GM18909 (cell line): ENCODE results near the gene XPO1.
"Not testable (repeated sequence)": the region's sequence is repeated elsewhere in the genome, so short reads cannot be mapped to it uniquely, and the experiment has no call there.

Experiments
- ATAC-seq: cut with Tn5 transposase; IDR thresholded peaks from one replicate; pipeline ENCODE4 v1.9.1; 2021; ENCODE audit warnings: mild to moderate bottlenecking; ENCODE audit not compliant: unreplicated experiment, poor library complexity

The XPO1 gene

GRCh38 chr2:61470122-61470951, 67.8 kb downstream of the XPO1 start:
- ATAC-seq: peak; percentile 36

- no peak for ATAC-seq
Measured at GRCh38 chr2:61469424-61470121, 68.6 kb downstream of the XPO1 start.

DNA sequence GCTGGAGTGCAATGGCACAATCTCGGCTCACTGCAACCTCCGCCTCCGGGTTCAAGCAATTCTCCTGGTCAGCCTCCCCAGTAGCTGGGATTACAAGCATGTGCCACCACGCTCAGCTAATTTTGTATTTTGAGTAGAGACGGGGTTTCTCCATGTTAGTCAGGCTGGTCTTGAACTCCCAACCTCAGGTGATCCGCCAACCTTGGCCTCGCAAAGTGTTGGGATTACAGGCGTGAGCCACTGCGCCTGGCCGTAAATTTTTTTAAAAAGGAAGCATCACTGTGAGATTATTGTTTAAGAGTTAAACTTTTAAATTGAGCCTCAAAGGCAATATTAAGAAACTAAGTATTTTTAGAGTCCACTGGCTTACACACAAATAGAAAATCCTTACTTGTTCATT, 69.9 kb downstream of the XPO1 start:
- not testable (repeated sequence) for ATAC-seq

- ATAC-seq: no peak
Measured at GRCh38 chr2:61465045-61465444, 73.1 kb downstream of the XPO1 start.

- ATAC-seq: no peak
Measured at GRCh38 chr2:61463769-61464475, 74.2 kb downstream of the XPO1 start.

DNA sequence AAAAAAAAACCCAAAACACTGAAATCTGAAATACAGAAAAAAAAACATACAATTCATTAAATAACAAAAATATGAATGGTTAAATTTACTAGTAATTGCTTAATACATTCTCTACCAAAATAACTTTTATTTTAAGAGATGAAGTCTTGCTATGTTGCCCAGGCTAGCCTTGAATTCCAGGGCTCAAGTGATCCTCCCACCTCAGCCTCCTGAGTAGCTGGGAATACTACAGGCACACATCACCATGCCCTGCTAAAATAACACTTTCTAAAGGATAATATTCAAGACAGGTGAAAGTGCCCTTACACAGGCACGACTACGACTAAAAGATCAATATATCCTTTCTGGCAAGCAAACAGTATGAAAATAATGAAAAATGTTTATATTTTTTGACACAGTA, 76.8 kb downstream of the XPO1 start:
- ATAC-seq: no peak

DNA sequence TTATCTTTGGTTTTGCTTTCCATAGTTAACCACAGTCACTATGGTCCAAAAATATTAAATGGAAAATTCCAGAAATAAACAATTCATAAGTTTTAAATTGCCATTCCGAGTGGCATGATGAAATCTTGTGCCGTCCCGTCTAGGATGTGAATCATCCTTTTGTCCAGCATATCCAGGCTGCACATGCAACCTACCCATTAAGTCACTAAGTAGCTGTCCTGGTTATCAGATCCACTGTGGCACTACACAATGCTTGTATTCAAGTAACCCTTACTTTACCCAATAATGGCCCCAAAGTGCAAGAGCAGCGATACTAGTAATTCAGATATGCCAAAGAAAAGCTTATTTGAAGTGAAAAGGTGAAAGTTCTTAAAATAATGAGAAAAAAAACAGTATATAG, 78.0 kb downstream of the XPO1 start:
- ATAC-seq: no peak

GRCh38 chr2:61456746-61457420, 81.3 kb downstream of the XPO1 start:
- ATAC-seq: no peak

DNA sequence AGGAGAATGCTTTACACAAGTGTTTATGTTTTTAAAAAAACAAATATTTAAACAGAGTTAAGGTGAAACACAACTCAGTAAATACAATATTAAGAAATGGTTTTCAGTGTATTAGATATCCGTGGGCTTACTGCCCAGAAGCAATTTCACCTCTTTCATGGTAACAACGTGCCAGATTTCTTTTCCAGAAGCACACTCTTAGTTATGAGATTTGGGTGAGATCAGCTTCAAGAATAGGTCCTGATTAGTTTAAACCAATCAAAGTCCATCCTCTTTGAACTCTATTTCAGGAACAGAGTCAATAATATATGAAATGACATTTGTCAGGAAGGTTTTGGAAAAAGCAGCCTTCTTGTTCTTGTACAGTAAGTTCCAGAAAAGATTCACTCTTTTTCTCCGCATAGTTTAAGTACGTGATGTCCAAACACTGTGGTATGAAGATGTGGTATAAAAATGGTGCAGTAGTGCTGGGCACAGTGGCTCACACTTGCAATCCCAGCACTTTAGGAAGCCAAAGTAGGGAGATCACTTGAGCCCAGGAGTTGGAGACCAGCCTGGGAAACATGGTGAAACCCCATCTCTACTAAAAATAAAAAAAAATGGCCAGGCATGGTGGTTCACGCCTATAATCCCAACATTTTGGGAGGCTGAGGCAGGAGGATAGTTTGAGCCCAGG, 81.9 kb downstream of the XPO1 start:
- ATAC-seq: no peak

DNA sequence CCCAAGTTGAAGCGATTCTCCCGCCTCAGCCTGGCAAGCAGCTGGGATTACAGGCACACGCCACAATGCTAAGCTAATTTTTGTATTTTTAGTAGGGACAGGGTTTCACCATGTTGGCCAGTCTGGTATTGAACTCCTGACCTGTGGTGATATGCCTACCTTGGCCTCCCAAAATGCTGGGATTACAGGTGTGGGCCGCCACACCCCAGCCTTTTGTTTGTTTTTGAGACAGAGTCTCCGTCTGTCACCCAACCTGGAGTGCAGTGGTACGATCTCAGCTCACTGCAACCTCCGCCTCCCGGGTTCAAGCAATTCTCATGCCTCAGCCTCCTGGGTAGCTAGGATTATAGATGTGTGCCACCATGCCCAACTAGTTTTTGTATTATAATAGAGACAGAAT, 83.2 kb downstream of the XPO1 start:
- not testable (repeated sequence) for ATAC-seq

- no peak for ATAC-seq
Measured at GRCh38 chr2:61454383-61454782, 83.8 kb downstream of the XPO1 start.

- no peak for ATAC-seq
Measured at GRCh38 chr2:61452392-61452791, 85.8 kb downstream of the XPO1 start.

DNA sequence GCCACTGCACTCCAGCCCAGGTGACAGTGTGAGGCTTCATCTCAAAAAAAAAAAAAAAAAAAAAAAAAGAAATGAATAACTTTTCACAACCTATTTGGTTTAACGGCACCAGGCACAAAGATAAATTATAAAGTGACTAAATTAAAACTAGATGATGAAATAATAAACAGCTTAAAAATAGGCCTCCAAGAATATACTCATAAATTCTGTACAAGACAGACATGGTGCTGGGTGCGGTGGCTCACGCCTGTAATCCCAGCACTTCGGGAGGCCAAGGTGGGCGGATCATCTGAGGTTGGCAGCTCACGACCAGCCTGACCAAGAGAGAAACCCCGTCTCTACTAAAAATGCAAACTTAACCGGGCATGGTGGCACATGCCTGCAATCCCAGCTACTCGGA, 87.0 kb downstream of the XPO1 start:
- no peak for ATAC-seq

DNA sequence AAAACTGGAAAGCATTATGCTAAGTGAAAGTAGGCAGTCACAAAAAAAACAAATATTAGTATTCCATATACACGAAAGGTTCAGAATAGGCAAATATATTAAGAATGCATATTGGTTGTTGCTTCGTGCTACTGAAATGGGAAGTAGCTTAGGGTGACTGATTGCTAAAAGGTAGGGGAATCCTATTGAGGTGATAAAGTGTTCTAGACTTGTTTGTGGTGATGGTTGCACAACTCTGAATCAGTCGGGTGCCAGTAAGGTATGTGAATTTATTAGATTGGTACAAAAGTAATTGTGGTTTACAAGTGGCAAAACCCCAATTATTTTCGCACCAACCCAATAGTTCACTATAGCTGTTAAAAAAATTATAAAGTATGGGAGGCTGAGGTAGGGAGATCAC, 88.0 kb downstream of the XPO1 start:
- no peak for ATAC-seq

DNA sequence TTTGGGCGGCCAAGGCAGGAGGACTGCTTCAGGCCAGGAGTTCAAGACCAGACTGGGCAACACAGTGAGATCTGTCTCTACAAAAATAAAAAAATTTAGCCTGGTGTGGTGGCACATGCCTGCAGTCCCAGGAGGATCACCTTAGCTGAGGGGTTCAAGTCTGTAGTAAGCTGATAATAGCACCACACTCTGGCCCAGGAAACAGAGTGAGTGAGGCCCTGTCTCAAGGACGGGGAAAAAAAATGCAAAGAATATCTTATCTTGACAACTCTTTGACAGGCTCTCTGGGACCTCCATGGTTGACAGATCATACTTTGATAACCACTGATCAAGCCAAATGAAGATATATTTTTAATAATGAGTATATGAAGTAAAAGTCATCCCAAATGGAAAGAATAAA, 89.9 kb downstream of the XPO1 start:
- no peak for ATAC-seq

GRCh38 chr2:61446971-61447370, 91.2 kb downstream of the XPO1 start:
- not testable (repeated sequence) for ATAC-seq

- ATAC-seq: peak; percentile 96
Measured at GRCh38 chr2:61443342-61444041, 94.7 kb downstream of the XPO1 start.

- no peak for ATAC-seq
Measured at GRCh38 chr2:61439241-61440002, 98.7 kb downstream of the XPO1 start.

GRCh38 chr2:61438670-61439069, 99.5 kb downstream of the XPO1 start:
- ATAC-seq: no peak
